ENCODE results near the gene MED14. TPM values are rescaled to one million over a fixed set of nuclear protein-coding genes. Genes with fewer than 3 reads are reported as not detected.

The MED14 gene
- total and polyA plus RNA-seq, 2 of the 8 experiments (the other 6 are each of a cell fraction or from before 2014, with no cell fraction given), result 79.7 to 117 TPM

- no peak for TF ChIP-seq CHD7 (IDR thresholded peaks at IDR 0.05; ENCODE audit: insufficient replicate concordance, low read length)
- no peak for TF ChIP-seq HDAC2 (IDR thresholded peaks at IDR 0.05; ENCODE audit: borderline replicate concordance in 1 of 2, low read depth in 2 of 2, low read length in 2 of 2)
- no peak for TF ChIP-seq CBX5 (IDR thresholded peaks at IDR 0.05; ENCODE audit: low read depth, low read length)
- no peak for TF ChIP-seq ZNF274 (IDR thresholded peaks at IDR 0.05; ENCODE audit: borderline replicate concordance, extremely low read depth, low read length)
- no peak for TF ChIP-seq EGR1 (IDR thresholded peaks at IDR 0.05; ENCODE audit: borderline replicate concordance, low read depth, low read length)
- TF ChIP-seq SIX5 (IDR thresholded peaks at IDR 0.05; ENCODE audit: low read depth, low read length), result no peak
- TF ChIP-seq RAD21 (IDR thresholded peaks at IDR 0.05 in 1 of 2, conservative IDR thresholded peaks at IDR 0.05 in 1 of 2; ENCODE audit: low read depth in 2 of 2, low read length in 2 of 2), result no peak
- no peak for TF ChIP-seq SP4 (IDR thresholded peaks at IDR 0.05; ENCODE audit: low read length)
- no peak for TF ChIP-seq SUZ12 (IDR thresholded peaks at IDR 0.05; ENCODE audit: low read length)
- TF ChIP-seq GABPA (IDR thresholded peaks at IDR 0.05; ENCODE audit: borderline replicate concordance, insufficient read depth, low read length), result no peak
Observed at GRCh38 chrX:40622479-40623138, 112.7 kb downstream of the MED14 start (continued).
